ENCODE data around the gene HSPBP1. TPM values are rescaled to one million over a fixed set of nuclear protein-coding genes. Genes with fewer than 3 reads are reported as not detected.
"Not testable (repeated sequence)": the region's sequence is repeated elsewhere in the genome, so short reads cannot be mapped to it uniquely, and the experiment has no call there.

Gene HSPBP1
- total RNA-seq: 24.6 TPM
- long read RNA-seq, transcript HSPBP1-202 (8 exons, 1,572 nt): major isoform, 43 of 69 reads
- long read RNA-seq, partial matches to known transcripts: 6 of 69 reads
- long read RNA-seq, other reads (novel, unspliced or antisense): 18 of 69 reads

GRCh38 chr19:55279770-55280643, at the start of gene HSPBP1:
Gene HSPBP1 (minus strand): TSS chr19:55280110. CDS start chr19:55279608, 502 bp downstream.
- DNase-seq (ENCODE audit: low spot score): peak; percentile 94
- intact Hi-C loops (cut with DNase I): loop anchor here (1.0 kb wide), 1 partner anchor 21 kb away; the partner anchor contains the start of gene PPP6R1

- DNase-seq (ENCODE audit: low spot score); intact Hi-C loops (cut with DNase I): not testable (repeated sequence)
Observed at GRCh38 chr19:55328774-55329318, 48.9 kb upstream of the HSPBP1 start.

- intact Hi-C loops (cut with DNase I): no loop called here
- DNase-seq (ENCODE audit: low spot score): no peak
Observed at GRCh38 chr19:55325172-55325571, 45.3 kb upstream of the HSPBP1 start, which contains the start of gene TMEM150B. Gene TMEM150B (minus strand): TSS chr19:55325341. CDS start chr19:55321036, 4,305 bp downstream.

GRCh38 chr19:55324662-55325061, 44.8 kb upstream of the HSPBP1 start:
- intact Hi-C loops (cut with DNase I): no loop called here
- DNase-seq (ENCODE audit: low spot score): no peak

- DNase-seq (ENCODE audit: low spot score): no peak
Observed at GRCh38 chr19:55322204-55322885, 42.4 kb upstream of the HSPBP1 start.

GRCh38 chr19:55321466-55322137, 41.7 kb upstream of the HSPBP1 start:
- intact Hi-C loops (cut with DNase I): no loop called here

More at GRCh38 chr19:55322204-55322885, 42.4 kb upstream of the HSPBP1 start:
- intact Hi-C loops (cut with DNase I): no loop called here

GRCh38 chr19:55320844-55321419, 41.0 kb upstream of the HSPBP1 start:
- intact Hi-C loops (cut with DNase I): no loop called here
- DNase-seq (ENCODE audit: low spot score): no peak

More at GRCh38 chr19:55321466-55322137, 41.7 kb upstream of the HSPBP1 start:
- no peak for DNase-seq (ENCODE audit: low spot score)

- intact Hi-C loops (cut with DNase I): no loop called here
- DNase-seq (ENCODE audit: low spot score): no peak
Observed at GRCh38 chr19:55319785-55320184, 39.9 kb upstream of the HSPBP1 start.

GRCh38 chr19:55316646-55317045, 36.7 kb upstream of the HSPBP1 start:
- DNase-seq (ENCODE audit: low spot score): no peak
- intact Hi-C loops (cut with DNase I): no loop called here

GRCh38 chr19:55315956-55316525, 36.1 kb upstream of the HSPBP1 start:
- DNase-seq (ENCODE audit: low spot score): no peak
- intact Hi-C loops (cut with DNase I): no loop called here

GRCh38 chr19:55314396-55314795, 34.5 kb upstream of the HSPBP1 start:
- intact Hi-C loops (cut with DNase I): no loop called here

GRCh38 chr19:55312621-55313512, 33.0 kb upstream of the HSPBP1 start:
- intact Hi-C loops (cut with DNase I): no loop called here
- no peak for DNase-seq (ENCODE audit: low spot score)

More at GRCh38 chr19:55314396-55314795, 34.5 kb upstream of the HSPBP1 start:
- no peak for DNase-seq (ENCODE audit: low spot score)

GRCh38 chr19:55311797-55312196, 31.9 kb upstream of the HSPBP1 start:
- intact Hi-C loops (cut with DNase I): no loop called here

GRCh38 chr19:55311397-55311796, 31.5 kb upstream of the HSPBP1 start:
- intact Hi-C loops (cut with DNase I): no loop called here

More at GRCh38 chr19:55311797-55312196, 31.9 kb upstream of the HSPBP1 start:
- DNase-seq (ENCODE audit: low spot score): no peak

GRCh38 chr19:55310498-55310897, 30.6 kb upstream of the HSPBP1 start:
- intact Hi-C loops (cut with DNase I): no loop called here
- no peak for DNase-seq (ENCODE audit: low spot score)

More at GRCh38 chr19:55311397-55311796, 31.5 kb upstream of the HSPBP1 start:
- DNase-seq (ENCODE audit: low spot score): no peak

- intact Hi-C loops (cut with DNase I): loop anchor here (10.0 kb wide), 1 partner anchor 105 kb away; no protein-coding TSS in a partner anchor
- DNase-seq (ENCODE audit: low spot score): no peak
Observed at GRCh38 chr19:55309448-55309847, 29.5 kb upstream of the HSPBP1 start.

- no peak for DNase-seq (ENCODE audit: low spot score)
- intact Hi-C loops (cut with DNase I): loop anchor here (10.0 kb wide), 1 partner anchor 107 kb away; no protein-coding TSS in a partner anchor
Observed at GRCh38 chr19:55308281-55308680, 28.4 kb upstream of the HSPBP1 start.

Data from cardiac septum (tissue), 1 donor.